MM.1S (cell line): Measurements from ENCODE around the gene PPP4R3A.

ENCODE experiments used
- DNase-seq: peaks from one replicate; pipeline ENCODE4 v3.0.0-alpha.2; 2015
- H2AFZ ChIP-seq: fragments of 300-600 bp; sonication (generic); 2 replicates; pipeline ENCODE4 v1.6.0; 2016; ENCODE audit warnings: antibody characterized with exemption, low read length
- H3F3A ChIP-seq: fragments of 300-600 bp; sonication (generic); 2 replicates; pipeline ENCODE4 v1.6.1; 2016; ENCODE audit warnings: mild to moderate bottlenecking, antibody characterized with exemption, low read length, moderate library complexity, mixed read lengths; ENCODE audit not compliant: insufficient read depth
- H3K27ac ChIP-seq: fragments of 300-600 bp; sonication (generic); 2 replicates; pipeline ENCODE4 v1.5.1; 2016; ENCODE audit warnings: mild to moderate bottlenecking, low read length
- H3K27me3 ChIP-seq: fragments of 300-600 bp; sonication (generic); replicated peaks from 2 replicates; pipeline ENCODE4 v1.6.0; 2016; ENCODE audit warnings: low read length; ENCODE audit not compliant: insufficient read depth
- H3K36me3 ChIP-seq: fragments of 300-600 bp; sonication (generic); replicated peaks from 2 replicates; pipeline ENCODE4 v1.6.1; 2016; ENCODE audit warnings: mild to moderate bottlenecking, low read length, mixed read lengths; ENCODE audit not compliant: insufficient read depth
- H3K4me1 ChIP-seq: fragments of 300-600 bp; sonication (generic); 2 replicates; pipeline ENCODE4 v1.6.1; 2016; ENCODE audit warnings: low read length, mixed read lengths
- H3K4me2 ChIP-seq: fragments of 300-600 bp; sonication (generic); 2 replicates; pipeline ENCODE4 v1.6.0; 2016; ENCODE audit warnings: low read depth, low read length
- H3K4me3 ChIP-seq: fragments of 300-600 bp; sonication (generic); 2 replicates; pipeline ENCODE4 v1.5.1; 2016; ENCODE audit warnings: low read length, mixed read lengths
- H3K79me2 ChIP-seq: fragments of 300-600 bp; sonication (generic); 2 replicates; pipeline ENCODE4 v1.6.1; 2016; ENCODE audit warnings: mixed run types, low read length, mixed read lengths
- H3K9ac ChIP-seq: fragments of 300-600 bp; sonication (generic); 2 replicates; pipeline ENCODE4 v1.6.1; 2016; ENCODE audit warnings: low read length, mixed read lengths
- H3K9me2 ChIP-seq: fragments of 300-600 bp; sonication (generic); replicated peaks from 2 replicates; pipeline ENCODE4 v1.6.1; 2016; ENCODE audit warnings: mild to moderate bottlenecking, low read length, mixed read lengths; ENCODE audit not compliant: insufficient read depth
- H3K9me3 ChIP-seq: fragments of 300-600 bp; sonication (generic); replicated peaks from 2 replicates; pipeline ENCODE4 v1.6.1; 2016; ENCODE audit warnings: mild to moderate bottlenecking, low read length, mixed read lengths; ENCODE audit not compliant: insufficient read depth
- H4K20me1 ChIP-seq: fragments of 300-600 bp; sonication (generic); 2 replicates; pipeline ENCODE4 v1.6.1; 2016; ENCODE audit warnings: mild to moderate bottlenecking, low read length, moderate library complexity, mixed read lengths; ENCODE audit not compliant: insufficient read depth
- EZH2 ChIP-seq: fragments of 300-600 bp; sonication (generic); optimal IDR thresholded peaks from 2 replicates; pipeline ENCODE3; 2017; ENCODE audit warnings: low read depth, mild to moderate bottlenecking, antibody characterized with exemption, low read length, mixed read lengths
- EZH2phosphoT487 ChIP-seq: fragments of 300-600 bp; sonication (generic); IDR thresholded peaks from 2 replicates; pipeline ENCODE4 v1.6.1; 2018; ENCODE audit warnings: antibody characterized with exemption, low read length
- TF ChIP-seq, protein P1 (sequence below): fragments of 300-600 bp; sonication (generic); IDR thresholded peaks from 2 replicates; pipeline ENCODE4 v1.5.1; 2016; ENCODE audit warnings: antibody characterized with exemption, low read length, mixed read lengths

Gene PPP4R3A

DNA sequence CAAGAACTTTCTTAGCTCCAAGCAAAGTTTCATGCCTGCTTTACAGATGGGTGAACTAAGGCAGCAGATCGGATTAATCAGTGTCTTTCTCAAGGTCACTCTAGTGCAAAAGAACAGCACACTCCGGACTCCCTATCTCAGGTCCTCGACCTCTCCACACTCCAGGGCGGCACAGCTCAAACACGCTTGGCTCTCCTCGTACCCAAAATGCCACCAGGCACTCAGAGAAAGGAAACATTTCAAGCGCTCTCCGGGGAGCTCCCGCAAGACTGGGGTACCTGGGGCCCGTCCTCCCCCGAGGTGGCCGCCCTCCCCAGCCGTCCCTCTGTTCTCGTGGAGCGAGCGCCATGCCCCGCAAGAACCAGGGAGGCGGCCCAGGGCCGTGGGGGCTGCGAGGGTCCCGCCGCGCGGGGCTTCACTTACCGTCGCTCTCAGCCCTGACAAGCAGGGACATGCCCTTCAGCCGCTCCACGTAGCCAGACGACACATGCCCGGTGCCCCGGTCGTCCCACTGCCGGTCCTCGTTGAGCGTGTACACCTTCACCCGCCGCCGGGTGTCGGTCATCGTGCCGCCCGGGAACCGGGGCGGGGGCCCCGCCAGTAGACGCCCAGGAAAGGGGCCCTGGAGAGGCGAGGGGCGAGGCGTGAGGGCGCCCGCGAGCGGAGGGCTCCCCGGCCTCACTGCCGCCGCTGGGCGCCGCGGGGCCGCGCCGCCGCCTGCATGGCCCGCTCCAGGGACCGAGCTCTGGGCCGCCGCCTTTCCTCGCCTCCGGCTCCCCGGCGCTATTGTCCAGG lies 830 bp downstream of the PPP4R3A start:
- Histone ChIP-seq H3K27ac (peak overlapping the region; percentile 97), H3K4me3 (peak overlapping the region; percentile 80), H2AFZ (no peak overlapping the region), H4K20me1 (peaks cover 3% of the 10 kb centered on the region), H3K4me1 (no peaks in the 10 kb centered on the region), H3K36me3 (no peaks in the 10 kb centered on the region), H3F3A (no peaks in the 10 kb centered on the region), H3K9me2 (no peaks in the 10 kb centered on the region), H3K9ac (peak overlapping the region; percentile 95), H3K9me3 (no peaks in the 10 kb centered on the region), H3K79me2 (peaks cover 52% of the 10 kb centered on the region), H3K4me2 (peak overlapping the region; percentile 43; the same call in 1 of the 2 replicates), H3K27me3 (no peaks in the 10 kb centered on the region)
- DNase-seq = peak; percentile 23
- TF ChIP-seq, protein P1, sequence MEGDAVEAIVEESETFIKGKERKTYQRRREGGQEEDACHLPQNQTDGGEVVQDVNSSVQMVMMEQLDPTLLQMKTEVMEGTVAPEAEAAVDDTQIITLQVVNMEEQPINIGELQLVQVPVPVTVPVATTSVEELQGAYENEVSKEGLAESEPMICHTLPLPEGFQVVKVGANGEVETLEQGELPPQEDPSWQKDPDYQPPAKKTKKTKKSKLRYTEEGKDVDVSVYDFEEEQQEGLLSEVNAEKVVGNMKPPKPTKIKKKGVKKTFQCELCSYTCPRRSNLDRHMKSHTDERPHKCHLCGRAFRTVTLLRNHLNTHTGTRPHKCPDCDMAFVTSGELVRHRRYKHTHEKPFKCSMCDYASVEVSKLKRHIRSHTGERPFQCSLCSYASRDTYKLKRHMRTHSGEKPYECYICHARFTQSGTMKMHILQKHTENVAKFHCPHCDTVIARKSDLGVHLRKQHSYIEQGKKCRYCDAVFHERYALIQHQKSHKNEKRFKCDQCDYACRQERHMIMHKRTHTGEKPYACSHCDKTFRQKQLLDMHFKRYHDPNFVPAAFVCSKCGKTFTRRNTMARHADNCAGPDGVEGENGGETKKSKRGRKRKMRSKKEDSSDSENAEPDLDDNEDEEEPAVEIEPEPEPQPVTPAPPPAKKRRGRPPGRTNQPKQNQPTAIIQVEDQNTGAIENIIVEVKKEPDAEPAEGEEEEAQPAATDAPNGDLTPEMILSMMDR = no peak
- TF ChIP-seq EZH2 (no peak), EZH2phosphoT487 (no peak)

DNA sequence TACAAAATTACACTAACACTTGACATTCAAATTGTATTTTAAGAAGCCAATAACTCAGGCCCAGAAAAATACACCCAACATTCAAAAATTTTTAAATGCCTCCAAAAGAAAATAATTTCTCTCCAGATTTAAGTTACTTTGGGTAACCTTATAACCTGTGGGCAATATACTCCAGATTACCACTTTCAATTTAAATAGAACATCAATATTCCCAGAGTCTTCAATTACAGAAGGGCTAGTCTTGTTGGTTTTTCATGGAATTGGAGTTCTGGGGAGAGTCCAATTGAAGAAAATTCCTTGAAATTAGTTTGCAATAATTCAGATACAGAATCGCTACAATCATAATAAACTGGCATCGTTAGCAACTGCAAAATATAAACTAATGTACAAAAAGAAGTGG lies 2.0 kb downstream of the PPP4R3A start:
- Histone ChIP-seq H3K9me2 (no peaks in the 10 kb centered on the region), H3K9ac (peak overlapping the region; percentile 95; the same call in 1 of the 2 replicates), H3F3A (no peaks in the 10 kb centered on the region), H3K4me2 (peak overlapping the region; percentile 43; the same call in 1 of the 2 replicates), H3K4me1 (no peaks in the 10 kb centered on the region), H2AFZ (no peak overlapping the region), H4K20me1 (peaks cover 3% of the 10 kb centered on the region), H3K27me3 (no peaks in the 10 kb centered on the region), H3K36me3 (no peaks in the 10 kb centered on the region), H3K79me2 (peaks cover 64% of the 10 kb centered on the region), H3K4me3 (peak overlapping the region; percentile 80), H3K27ac (no peak overlapping the region), H3K9me3 (no peaks in the 10 kb centered on the region)
- TF ChIP-seq EZH2phosphoT487 (no peak), EZH2 (no peak)
- TF ChIP-seq, protein P1 = no peak
- no peak for DNase-seq

DNA sequence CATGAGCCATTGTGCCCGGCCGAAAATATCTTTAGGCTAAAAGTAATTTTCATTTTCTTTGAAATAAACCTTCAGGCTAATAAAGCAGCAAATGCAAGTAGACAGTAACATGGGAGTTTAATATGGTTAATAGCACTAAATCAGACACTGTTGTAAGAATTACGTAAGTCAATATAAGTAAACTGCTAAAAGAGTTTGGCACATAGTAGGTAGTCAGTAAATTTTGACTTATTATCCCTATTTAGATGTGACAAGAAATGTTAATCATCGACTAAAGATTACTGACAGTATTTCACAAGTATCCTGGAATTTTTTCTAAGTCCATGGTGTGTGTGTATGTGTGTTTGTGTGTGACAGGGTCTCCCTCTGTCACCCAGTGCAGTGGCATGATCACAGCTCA lies 3.9 kb downstream of the PPP4R3A start:
- peaks cover 81% of the 10 kb centered on the region for H3K79me2 ChIP-seq
- no peaks in the 10 kb centered on the region for H3K9me3 ChIP-seq
- H3K36me3 ChIP-seq = no peaks in the 10 kb centered on the region
- H3K9me2 ChIP-seq = no peaks in the 10 kb centered on the region
- H3K4me2 ChIP-seq = no peak overlapping the region
- no peak overlapping the region for H2AFZ ChIP-seq
- peaks cover 3% of the 10 kb centered on the region for H4K20me1 ChIP-seq
- no peak overlapping the region for H3K27ac ChIP-seq
- H3K9ac ChIP-seq = no peak overlapping the region
- TF ChIP-seq EZH2 = no peak
- TF ChIP-seq, protein P1 = no peak
- TF ChIP-seq EZH2phosphoT487 = no peak
- no peaks in the 10 kb centered on the region for H3F3A ChIP-seq
- no peaks in the 10 kb centered on the region for H3K4me1 ChIP-seq
- DNase-seq = no peak
- no peak overlapping the region for H3K4me3 ChIP-seq
- no peaks in the 10 kb centered on the region for H3K27me3 ChIP-seq
